Activated naive CD8-positive, alpha-beta T cell treated with anti-CD3 and anti-CD28 coated beads, Interleukin-2, amount 10 ng/mL, durations not matched to agents 7 days and 5 days (primary cell): ENCODE measurements around the gene CD247. TPM values are rescaled to one million over a fixed set of nuclear protein-coding genes. Genes with fewer than 3 reads are reported as not detected.

Experiments used
- ATAC-seq: fragments of 150-1000 bp; cut with Tn5 transposase; one replicate; pipeline ENCODE4 v1.10.0; 2021; ENCODE audit warnings: low read depth, moderate library complexity
- POLR2A ChIA-PET: fragments of 350-600 bp; sonication (Branson Sonifier 250); formaldehyde crosslinking; loops from one replicate; lab custom pipeline; 2021; ENCODE audit warnings: antibody characterized with exemption; lab: Charles Lee
- DNase-seq: peaks from one replicate; pipeline ENCODE4 v3.0.0; 2021
- H3K27ac Mint-ChIP-seq: one replicate; pipeline ENCODE4 v1.8.0; 2022; ENCODE audit warnings: mild to moderate bottlenecking, mixed read lengths
- H3K27me3 Mint-ChIP-seq: one replicate; pipeline ENCODE4 v1.8.0; 2022; ENCODE audit warnings: mild to moderate bottlenecking, moderate library complexity, mixed read lengths
- H3K36me3 Mint-ChIP-seq: one replicate; pipeline ENCODE4 v1.8.0; 2021; ENCODE audit warnings: mild to moderate bottlenecking, mixed read lengths
- H3K4me1 Mint-ChIP-seq: one replicate; pipeline ENCODE4 v1.8.0; 2021; ENCODE audit warnings: mixed read lengths
- H3K4me3 Mint-ChIP-seq: one replicate; pipeline ENCODE4 v1.8.0; 2022; ENCODE audit warnings: mild to moderate bottlenecking, moderate library complexity, mixed read lengths
- H3K9me3 Mint-ChIP-seq: one replicate; pipeline ENCODE4 v1.8.0; 2021; ENCODE audit warnings: mixed read lengths
- total RNA-seq, 2 experiments: library from RNA; stranded (reverse); gene quantifications; one replicate each; pipeline ENCODE4 v1.2.3, GENCODE V29; 2021

CD247 gene
- total RNA-seq, 2 experiments from 2014 or later: 252 to 276 TPM

DNA sequence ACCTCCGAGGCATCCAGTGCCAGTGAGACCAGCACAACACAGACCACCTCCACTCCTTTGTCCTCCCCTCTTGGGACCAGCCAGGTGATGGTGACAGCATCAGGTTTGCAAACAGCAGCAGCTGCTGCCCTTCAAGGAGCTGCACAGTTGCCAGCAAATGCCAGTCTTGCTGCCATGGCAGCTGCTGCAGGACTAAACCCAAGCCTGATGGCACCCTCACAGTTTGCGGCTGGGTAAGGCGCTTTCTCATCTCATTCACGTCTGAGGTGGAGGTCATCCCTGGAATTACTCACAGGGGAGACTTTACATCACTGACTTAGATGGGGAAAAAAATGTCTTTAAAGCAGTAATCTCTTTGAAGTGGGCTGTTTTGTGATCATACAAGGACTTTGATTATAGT lies 106.3 kb downstream of the CD247 start:
- POLR2A ChIA-PET: no interaction called here
- H3K36me3 Mint-ChIP-seq: peaks cover 28% of the 10 kb centered on the region
- no peak overlapping the region for H3K4me3 Mint-ChIP-seq

DNA sequence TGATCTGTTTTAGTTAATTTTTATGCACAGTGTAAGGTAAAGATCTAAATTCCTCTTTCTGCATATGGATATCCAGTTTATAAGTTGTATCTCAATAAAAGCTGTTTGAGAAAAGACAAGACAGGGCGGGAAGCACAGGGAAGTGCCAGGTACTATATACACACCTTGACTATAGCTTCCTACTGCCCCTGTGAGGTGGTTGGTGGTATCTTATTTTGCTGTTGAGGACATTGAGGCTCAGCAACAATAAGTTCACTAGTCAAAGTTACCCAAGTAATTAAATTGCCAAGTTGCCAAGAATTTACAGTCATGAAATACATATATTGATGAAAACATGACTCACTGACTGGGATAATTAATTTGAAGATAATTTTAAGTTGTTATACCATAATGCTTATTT lies 109.1 kb downstream of the CD247 start:
- no peak for DNase-seq
- Mint-ChIP-seq H3K4me1 (peaks cover 2% of the 10 kb centered on the region), H3K36me3 (peaks cover 25% of the 10 kb centered on the region), H3K9me3 (no peaks in the 10 kb centered on the region), H3K27me3 (no peaks in the 10 kb centered on the region), H3K27ac (no peak overlapping the region), H3K4me3 (no peak overlapping the region)
- no peak for ATAC-seq
- POLR2A ChIA-PET: interaction anchor here (0.7 kb wide), 1 partner anchor 129 kb away, joined by 3 read pairs; no protein-coding TSS in a partner anchor

More for the DNA sequence above, 106.3 kb downstream of the CD247 start:
- Mint-ChIP-seq H3K9me3 (no peaks in the 10 kb centered on the region), H3K4me1 (peaks cover 11% of the 10 kb centered on the region), H3K27me3 (no peaks in the 10 kb centered on the region), H3K27ac (no peak overlapping the region)
- DNase-seq (no peak), ATAC-seq (no peak)

GRCh38 chr1:167408355-167408754 lies 110.0 kb downstream of the CD247 start:
- H3K27ac Mint-ChIP-seq: no peak overlapping the region
- H3K4me1 Mint-ChIP-seq: peaks cover 2% of the 10 kb centered on the region
- no peaks in the 10 kb centered on the region for H3K9me3 Mint-ChIP-seq
- H3K36me3 Mint-ChIP-seq: peaks cover 23% of the 10 kb centered on the region
- no peaks in the 10 kb centered on the region for H3K27me3 Mint-ChIP-seq
- POLR2A ChIA-PET: no interaction called here
- ATAC-seq (no peak), DNase-seq (no peak)
- no peak overlapping the region for H3K4me3 Mint-ChIP-seq

- H3K36me3 Mint-ChIP-seq: peaks cover 13% of the 10 kb centered on the region
- H3K4me3 Mint-ChIP-seq: no peak overlapping the region
- DNase-seq (no peak), ATAC-seq (no peak)
- POLR2A ChIA-PET: no interaction called here
- no peak overlapping the region for H3K27ac Mint-ChIP-seq
- H3K9me3 Mint-ChIP-seq: no peaks in the 10 kb centered on the region
- no peaks in the 10 kb centered on the region for H3K27me3 Mint-ChIP-seq
- peaks cover 7% of the 10 kb centered on the region for H3K4me1 Mint-ChIP-seq
Observed at GRCh38 chr1:167404908-167405307, 113.4 kb downstream of the CD247 start.

GRCh38 chr1:167404161-167404888 lies 114.0 kb downstream of the CD247 start:
- ATAC-seq (no peak), DNase-seq (no peak)
- Mint-ChIP-seq H3K27ac (no peak overlapping the region), H3K27me3 (no peaks in the 10 kb centered on the region), H3K9me3 (no peaks in the 10 kb centered on the region), H3K4me1 (peaks cover 7% of the 10 kb centered on the region), H3K36me3 (peaks cover 13% of the 10 kb centered on the region), H3K4me3 (no peak overlapping the region)
- POLR2A ChIA-PET: no interaction called here

GRCh38 chr1:167401260-167401873 lies 117.0 kb downstream of the CD247 start:
- H3K27ac Mint-ChIP-seq: no peak overlapping the region
- POLR2A ChIA-PET: no interaction called here

GRCh38 chr1:167400359-167400953 lies 117.9 kb downstream of the CD247 start:
- Mint-ChIP-seq H3K27me3 (no peaks in the 10 kb centered on the region), H3K4me1 (peaks cover 7% of the 10 kb centered on the region), H3K36me3 (peaks cover 21% of the 10 kb centered on the region), H3K9me3 (no peaks in the 10 kb centered on the region), H3K4me3 (no peak overlapping the region), H3K27ac (peak overlapping the region; percentile 2)
- DNase-seq (no peak), ATAC-seq (no peak)
- POLR2A ChIA-PET: interaction anchor here (0.6 kb wide), 1 partner anchor 11 kb away, joined by 5 read pairs; no protein-coding TSS in a partner anchor

More at GRCh38 chr1:167401260-167401873, 117.0 kb downstream of the CD247 start:
- Mint-ChIP-seq H3K4me3 (no peak overlapping the region), H3K9me3 (no peaks in the 10 kb centered on the region), H3K27me3 (no peaks in the 10 kb centered on the region), H3K4me1 (peaks cover 7% of the 10 kb centered on the region), H3K36me3 (peaks cover 21% of the 10 kb centered on the region)
- DNase-seq (peak; percentile 41), ATAC-seq (peak; percentile 61)

DNA sequence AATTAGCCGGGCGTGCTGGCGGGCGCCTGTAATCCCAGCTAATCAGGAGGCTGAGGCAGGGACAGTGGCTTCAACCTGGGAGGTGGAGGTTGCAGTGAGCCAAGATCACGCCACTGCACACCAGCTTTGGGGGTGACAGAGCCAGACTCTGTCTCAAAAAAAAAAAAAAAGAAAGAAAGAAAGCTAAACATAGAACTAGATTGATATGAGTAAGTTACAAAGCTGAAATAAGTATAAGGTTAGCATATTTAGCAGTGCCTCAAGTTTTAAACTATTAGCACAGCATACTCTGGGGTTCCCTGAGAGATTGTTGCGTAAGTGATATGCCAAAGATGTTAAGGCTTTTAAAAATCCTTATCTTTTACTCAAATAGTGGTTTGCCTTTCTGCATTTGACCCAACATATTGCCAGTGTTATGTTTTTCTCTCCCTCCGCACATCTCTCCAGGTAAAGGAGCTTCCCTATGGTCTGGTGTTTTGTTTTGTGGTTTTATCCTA lies 126.1 kb downstream of the CD247 start:
- Mint-ChIP-seq H3K27me3 (no peaks in the 10 kb centered on the region), H3K9me3 (no peaks in the 10 kb centered on the region), H3K27ac (no peak overlapping the region), H3K36me3 (peaks cover 7% of the 10 kb centered on the region), H3K4me1 (no peaks in the 10 kb centered on the region), H3K4me3 (no peak overlapping the region)
- ATAC-seq (no peak), DNase-seq (no peak)
- POLR2A ChIA-PET: no interaction called here

DNA sequence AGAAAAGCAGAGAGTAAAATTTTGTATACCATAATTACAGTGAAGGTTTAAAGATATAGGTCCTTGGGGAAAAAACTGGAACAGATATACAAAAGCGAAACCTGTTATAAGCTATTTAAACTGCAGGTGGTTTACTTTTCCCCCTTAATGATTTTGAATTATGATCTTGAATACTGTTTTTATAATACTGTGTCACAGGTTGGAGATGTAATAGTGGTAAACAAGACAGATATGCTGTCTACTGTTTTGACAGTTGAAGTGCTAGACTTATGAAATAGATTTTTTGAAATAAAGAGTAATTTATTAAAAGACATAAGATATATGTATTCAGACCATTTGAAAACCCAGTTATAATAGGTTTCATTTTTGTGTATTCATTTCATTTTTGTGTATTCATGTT lies 129.4 kb downstream of the CD247 start:
- Mint-ChIP-seq H3K27ac (no peak overlapping the region), H3K36me3 (peaks cover 11% of the 10 kb centered on the region), H3K9me3 (no peaks in the 10 kb centered on the region), H3K4me1 (no peaks in the 10 kb centered on the region), H3K27me3 (no peaks in the 10 kb centered on the region), H3K4me3 (no peak overlapping the region)
- DNase-seq (no peak), ATAC-seq (no peak)
- POLR2A ChIA-PET: no interaction called here

DNA sequence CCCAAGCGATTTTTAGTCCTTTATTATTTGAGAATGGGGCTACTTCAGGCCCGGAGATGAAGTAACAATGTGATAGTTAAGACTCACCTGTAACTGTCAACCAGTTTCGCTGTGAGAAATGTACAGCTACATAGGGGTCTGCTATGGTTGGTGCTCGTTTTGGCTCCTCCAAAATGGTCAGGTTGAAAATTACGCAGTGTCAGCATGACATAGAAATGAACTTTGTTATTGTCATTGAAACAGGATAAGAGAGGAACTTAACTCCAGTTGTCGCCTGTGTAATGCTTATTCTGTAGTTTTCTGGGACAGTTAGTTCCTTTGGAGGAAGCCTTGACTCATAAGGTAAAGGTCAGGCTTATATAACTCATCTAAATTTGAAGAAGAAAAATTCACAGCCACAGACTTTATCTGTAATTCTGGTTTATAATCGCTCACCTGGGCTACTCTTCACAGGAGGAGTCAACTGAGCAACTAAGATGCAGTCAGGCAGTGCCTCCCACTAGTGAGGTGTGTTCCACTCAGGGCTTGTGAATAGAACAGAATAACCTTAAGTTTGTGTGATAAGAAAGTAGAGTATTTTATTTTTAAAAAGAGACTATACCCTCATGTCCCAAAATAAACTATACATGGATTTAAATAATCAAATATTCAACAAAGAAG lies 130.9 kb downstream of the CD247 start:
- H3K9me3 Mint-ChIP-seq: no peaks in the 10 kb centered on the region
- H3K27me3 Mint-ChIP-seq: no peaks in the 10 kb centered on the region
- POLR2A ChIA-PET: interaction anchor here (0.6 kb wide), 1 partner anchor 167 kb away, joined by 3 read pairs; the partner anchor contains the start of gene POU2F1
- H3K4me1 Mint-ChIP-seq: no peaks in the 10 kb centered on the region
- H3K4me3 Mint-ChIP-seq: no peak overlapping the region
- H3K27ac Mint-ChIP-seq: no peak overlapping the region
- H3K36me3 Mint-ChIP-seq: peaks cover 14% of the 10 kb centered on the region
- no peak for ATAC-seq
- DNase-seq: no peak

Other genes with a start within 250 kb of the CD247 start
- 10 to 100 TPM in 1 of 2 experiments, 1 to 10 TPM in 1; 9.8 to 11.2 TPM for gene CREG1, start 35.2 kb upstream of the CD247 start, total RNA-seq
- 100 to 1,000 TPM; 131 to 133 TPM for gene RCSD1, start 111.7 kb upstream of the CD247 start, total RNA-seq
- 1 to 10 TPM; 8.5 to 9.3 TPM for gene MPZL1, start 203.5 kb upstream of the CD247 start, total RNA-seq